Kidney (tissue), 14 donors: ENCODE measurements around the gene RBP5. TPM values are rescaled to one million over a fixed set of nuclear protein-coding genes. Genes with fewer than 3 reads are reported as not detected.
A peak's percentile ranks its signal among the peaks of the same experiment; 100 is the strongest.

Source experiments
- DNase-seq, 5 donors: peaks; one replicate each; pipeline ENCODE4 v3.0.0-alpha.2; 2013 to 2020
- FAIRE-seq: peaks from 2 replicates; lab custom pipeline; 2012; peaks lifted over from hg19 to GRCh38; lab: Jason Lieb, UNC
- H3K27ac ChIP-seq, 2 donors: one replicate each; pipeline ENCODE4 v1.7.0; 2013; ENCODE audit warnings: low read depth in 2 of 2, low read length in 2 of 2, inconsistent platforms in 1 of 2
- H3K27me3 ChIP-seq: one replicate; pipeline ENCODE4 v1.7.1; 2013; ENCODE audit warnings: low read length, inconsistent platforms; ENCODE audit not compliant: control insufficient read depth, insufficient read depth
- H3K36me3 ChIP-seq, 3 donors: one replicate each; pipeline versions ENCODE4 v1.7.0 to v1.7.1; 2013; ENCODE audit warnings: low read length in 3 of 3, control low read depth in 1 of 3, inconsistent platforms in 1 of 3; ENCODE audit not compliant: insufficient read depth in 3 of 3, control insufficient read depth in 2 of 3
- H3K4me1 ChIP-seq, 3 donors: one replicate each; pipeline versions ENCODE4 v1.7.0 to v1.7.1; 2013; ENCODE audit warnings: low read length in 3 of 3, inconsistent platforms in 1 of 3, low read depth in 1 of 3; ENCODE audit not compliant: control insufficient read depth in 2 of 3, insufficient read depth in 2 of 3
- H3K4me3 ChIP-seq, 3 donors: one replicate each; pipeline versions ENCODE4 v1.7.0 to v1.8.1; 2013; ENCODE audit warnings: low read length in 3 of 3, control low read depth in 1 of 3, inconsistent platforms in 1 of 3
- H3K9ac ChIP-seq, 3 donors: one replicate each; pipeline versions ENCODE4 v1.7.0 to v1.7.1; 2013; ENCODE audit warnings: low read length in 3 of 3, control low read depth in 1 of 3, inconsistent platforms in 1 of 3
- H3K9me3 ChIP-seq, 3 donors: one replicate each; pipeline versions ENCODE4 v1.7.0 to v1.7.1; 2013; ENCODE audit warnings: low read length in 3 of 3, control low read depth in 1 of 3, inconsistent platforms in 1 of 3; ENCODE audit not compliant: control insufficient read depth in 2 of 3, insufficient read depth in 1 of 3
- intact Hi-C: fragments of 100-400 bp; cut with DNase I; formaldehyde crosslinking; loops from one replicate; pipeline ENCODE4 v1.11.1; 2022
- polyA plus RNA-seq: library from polyadenylated mRNA; stranded (reverse); fragments of 350-450 nt; fragmentation: Illumina TruSeq; extraction: RNeasy Lipid Tissue Mini Kit (QIAGEN cat#74804); gene quantifications from one replicate; pipeline ENCODE4 v1.2.3, GENCODE V29; 2014; ENCODE audit warnings: low read depth, low replicate concordance; ENCODE audit not compliant: insufficient read depth
- total RNA-seq: library from RNA; stranded (reverse); fragmentation: NEBNext Ultra II Directional; extraction: Animal tissue kit (Norgen Biotek cat#: 25700); gene quantifications from one replicate; pipeline ENCODE4 v1.2.1, GENCODE V29; 2021
- TF ChIP-seq, protein P1 (sequence below): IDR thresholded peaks from 3 replicates; pipeline ENCODE4 v1.5.1; 2012; ENCODE audit warnings: mild to moderate bottlenecking, moderate library complexity, borderline replicate concordance; ENCODE audit not compliant: insufficient read depth; ENCODE audit errors: extremely low read depth
- donor health status: control.
- donor health status: control.
- donor health status: control.
- donor health status: control.
- donor health status: control.
- donor health status: DM: yes; HTN: yes; CAD: no.
- donor health status: Normal renal cell carcinoma (clear cell type).

The RBP5 gene
- total and polyA plus RNA-seq, 2 donors from 2014 or later = 74.6 to 609 TPM

DNA sequence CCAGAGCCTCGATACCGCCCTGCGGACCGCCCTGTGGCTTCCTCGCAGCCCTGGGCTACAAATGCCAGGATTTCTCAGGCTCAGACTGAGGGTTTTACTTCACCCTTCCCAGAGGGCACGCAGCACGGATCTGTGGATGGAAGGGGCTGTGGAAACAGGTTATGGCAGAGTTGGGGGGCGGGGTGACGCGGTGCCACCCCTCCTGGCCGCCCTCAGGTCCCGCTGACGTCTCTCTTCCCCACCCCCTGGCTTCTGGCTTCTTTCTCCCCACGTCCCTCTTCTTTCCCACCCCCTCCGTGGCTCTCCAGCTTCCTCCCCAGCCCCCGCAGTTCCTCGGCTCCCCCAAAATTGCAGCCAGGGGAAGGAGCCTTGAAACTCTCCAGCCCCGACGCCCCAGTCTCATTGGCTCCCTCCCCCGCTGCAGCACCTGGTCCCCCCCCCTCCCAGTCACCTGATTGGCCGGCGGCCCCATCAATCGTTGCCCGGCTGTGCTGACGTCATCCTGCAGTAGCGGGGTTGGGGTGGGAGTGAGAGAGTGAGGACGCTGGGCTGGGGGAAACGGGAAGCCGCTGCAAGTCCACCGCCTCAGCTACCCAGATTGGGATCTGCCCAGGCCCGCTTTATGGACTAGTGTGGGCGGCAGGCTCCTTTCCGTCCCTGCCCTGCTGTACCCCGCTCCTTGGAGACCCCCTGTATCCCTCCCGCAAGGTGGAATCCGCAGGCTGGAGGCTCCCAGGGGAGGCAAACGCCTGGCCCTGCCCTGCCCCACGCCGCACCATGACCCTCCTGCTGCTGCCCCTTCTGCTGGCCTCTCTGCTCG lies 1.4 kb upstream of the RBP5 start, which contains the start of gene CLSTN3:
TSS of gene CLSTN3 (plus strand) at position 500 of the 820 bp plus-strand sequence. CDS start at position 778, 278 bp downstream.
- intact Hi-C loops = no loop called here

DNA sequence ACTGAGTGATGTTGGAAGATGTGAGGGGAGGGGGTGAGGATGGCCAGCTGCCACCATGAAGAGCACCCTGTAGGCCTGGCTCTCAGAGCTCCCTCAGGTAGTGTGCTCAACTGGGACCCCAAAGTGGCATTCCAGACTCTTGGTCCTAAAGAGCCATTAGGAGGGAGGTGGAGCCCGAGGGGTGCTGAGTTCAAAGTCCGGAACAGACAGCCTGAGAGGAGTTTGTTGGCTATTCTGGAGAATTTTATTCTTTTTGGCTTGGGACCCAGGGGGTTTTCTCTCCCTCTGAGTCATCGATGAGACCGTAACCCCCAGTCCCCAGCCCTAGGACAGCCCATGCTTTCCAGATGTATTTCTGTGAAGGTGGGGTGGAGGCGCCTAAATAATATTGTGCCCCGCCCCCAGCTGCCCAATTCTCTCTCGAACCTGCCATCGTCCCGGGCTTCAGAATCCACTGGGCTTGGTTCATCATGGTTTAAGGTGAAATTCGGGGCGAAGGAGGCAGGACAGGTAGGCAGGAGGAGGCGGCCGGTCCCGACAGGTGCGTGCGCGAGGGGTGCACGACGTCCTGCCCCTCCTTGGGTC lies 690 bp upstream of the RBP5 start:
- Histone ChIP-seq H3K9ac (peak overlapping the region; percentile 50 to 97 (median 61)), H3K4me3 (peak overlapping the region; percentile 69 to 93 (median 80)), H3K27me3 (no peaks in the 10 kb centered on the region), H3K9me3 (no peaks in the 10 kb centered on the region), H3K27ac (peak overlapping the region; percentile 88 to 92), H3K36me3 (peaks cover 3 to 13% (median 6%) of the 10 kb centered on the region in 3 donors), H3K4me1 (peaks cover 0 to 26% (median under 1%) of the 10 kb centered on the region in 3 donors)
- TF ChIP-seq, protein P1, sequence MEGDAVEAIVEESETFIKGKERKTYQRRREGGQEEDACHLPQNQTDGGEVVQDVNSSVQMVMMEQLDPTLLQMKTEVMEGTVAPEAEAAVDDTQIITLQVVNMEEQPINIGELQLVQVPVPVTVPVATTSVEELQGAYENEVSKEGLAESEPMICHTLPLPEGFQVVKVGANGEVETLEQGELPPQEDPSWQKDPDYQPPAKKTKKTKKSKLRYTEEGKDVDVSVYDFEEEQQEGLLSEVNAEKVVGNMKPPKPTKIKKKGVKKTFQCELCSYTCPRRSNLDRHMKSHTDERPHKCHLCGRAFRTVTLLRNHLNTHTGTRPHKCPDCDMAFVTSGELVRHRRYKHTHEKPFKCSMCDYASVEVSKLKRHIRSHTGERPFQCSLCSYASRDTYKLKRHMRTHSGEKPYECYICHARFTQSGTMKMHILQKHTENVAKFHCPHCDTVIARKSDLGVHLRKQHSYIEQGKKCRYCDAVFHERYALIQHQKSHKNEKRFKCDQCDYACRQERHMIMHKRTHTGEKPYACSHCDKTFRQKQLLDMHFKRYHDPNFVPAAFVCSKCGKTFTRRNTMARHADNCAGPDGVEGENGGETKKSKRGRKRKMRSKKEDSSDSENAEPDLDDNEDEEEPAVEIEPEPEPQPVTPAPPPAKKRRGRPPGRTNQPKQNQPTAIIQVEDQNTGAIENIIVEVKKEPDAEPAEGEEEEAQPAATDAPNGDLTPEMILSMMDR = no peak
- FAIRE-seq (no peak), DNase-seq (peak in 2 of 5 donors; percentile 15 to 45)
- intact Hi-C loops = no loop called here

More for the DNA sequence above, 1.4 kb upstream of the RBP5 start, which contains the start of gene CLSTN3:
- peak within 1 kb of the TSS; percentile 88 to 92 for H3K27ac ChIP-seq
- H3K9ac ChIP-seq = peak within 1 kb of the TSS; percentile 57 to 97 (median 62)
- H3K9me3 ChIP-seq = peaks cover 0 to 2% (median 0%) of the 10 kb centered on the region in 3 donors
- H3K36me3 ChIP-seq = peaks cover 5 to 20% (median 10%) of the 10 kb centered on the region in 3 donors
- peaks cover 0 to 23% (median 0%) of the 10 kb centered on the region in 3 donors for H3K4me1 ChIP-seq
- TF ChIP-seq, protein P1 = no peak
- H3K27me3 ChIP-seq = no peaks in the 10 kb centered on the region
- DNase-seq = peak; percentile 91 to 96 (median 94)
- H3K4me3 ChIP-seq = peak within 1 kb of the TSS; percentile 78 to 93 (median 80)
- FAIRE-seq = no peak

DNA sequence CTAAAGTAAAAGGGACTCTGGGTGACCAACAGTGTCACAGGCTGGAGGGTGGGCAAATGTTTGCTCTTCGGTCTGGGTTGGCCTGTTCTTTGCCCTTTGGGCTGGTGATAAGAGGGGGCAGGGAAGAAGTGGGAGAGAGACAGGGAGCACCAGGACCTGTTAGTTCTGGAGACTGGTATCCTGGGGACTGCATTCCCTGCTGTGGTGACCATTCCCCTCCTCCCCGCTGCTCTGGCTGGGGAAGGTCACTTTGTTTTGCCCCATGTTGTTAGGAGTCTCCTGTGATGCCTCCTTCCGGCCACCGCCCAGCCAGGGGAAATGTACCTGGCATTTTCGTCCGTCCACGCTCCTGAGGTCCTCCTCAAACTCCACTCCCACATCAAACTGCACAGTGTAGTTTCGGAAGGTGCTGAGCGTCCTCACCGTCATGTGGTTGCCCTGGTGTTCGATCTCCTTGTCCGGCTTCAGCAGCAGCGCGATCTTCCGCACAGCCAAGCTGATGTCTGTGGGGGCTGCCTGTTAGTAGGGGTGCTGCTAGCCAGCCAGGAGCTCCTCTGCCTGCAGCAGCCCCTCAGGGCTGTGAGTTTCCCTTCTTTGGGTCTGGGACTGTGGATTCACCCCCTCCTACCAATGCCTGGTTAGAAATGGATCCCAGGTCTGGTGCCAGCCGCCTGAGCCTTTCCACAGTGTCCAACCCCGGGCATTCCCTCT lies 618 bp downstream of the RBP5 start:
- no peak for DNase-seq
- H3K4me1 ChIP-seq = peaks cover 0 to 36% (median 12%) of the 10 kb centered on the region in 3 donors
- H3K9ac ChIP-seq = peak overlapping the region in 2 of 3 donors; percentile 71 to 75
- no peaks in the 10 kb centered on the region for H3K27me3 ChIP-seq
- TF ChIP-seq, protein P1 = no peak
- peaks cover 0 to under 1% (median under 1%) of the 10 kb centered on the region in 3 donors for H3K36me3 ChIP-seq
- FAIRE-seq = no peak
- intact Hi-C loops = no loop called here
- peak overlapping the region; percentile 66 to 92 for H3K27ac ChIP-seq
- H3K4me3 ChIP-seq = peak overlapping the region; percentile 50 to 93 (median 80)
- H3K9me3 ChIP-seq = no peaks in the 10 kb centered on the region
